HL-60/S4 (cell line): ENCODE results near the gene MARS1.

Experiments
- in situ Hi-C: fragments of 300-500 bp; cut with MboI; formaldehyde crosslinking; loops from 2 replicates; pipeline ENCODE4 v1.14.3; 2022; ENCODE audit warnings: low sequenced_read_pairs

MARS1 gene

DNA sequence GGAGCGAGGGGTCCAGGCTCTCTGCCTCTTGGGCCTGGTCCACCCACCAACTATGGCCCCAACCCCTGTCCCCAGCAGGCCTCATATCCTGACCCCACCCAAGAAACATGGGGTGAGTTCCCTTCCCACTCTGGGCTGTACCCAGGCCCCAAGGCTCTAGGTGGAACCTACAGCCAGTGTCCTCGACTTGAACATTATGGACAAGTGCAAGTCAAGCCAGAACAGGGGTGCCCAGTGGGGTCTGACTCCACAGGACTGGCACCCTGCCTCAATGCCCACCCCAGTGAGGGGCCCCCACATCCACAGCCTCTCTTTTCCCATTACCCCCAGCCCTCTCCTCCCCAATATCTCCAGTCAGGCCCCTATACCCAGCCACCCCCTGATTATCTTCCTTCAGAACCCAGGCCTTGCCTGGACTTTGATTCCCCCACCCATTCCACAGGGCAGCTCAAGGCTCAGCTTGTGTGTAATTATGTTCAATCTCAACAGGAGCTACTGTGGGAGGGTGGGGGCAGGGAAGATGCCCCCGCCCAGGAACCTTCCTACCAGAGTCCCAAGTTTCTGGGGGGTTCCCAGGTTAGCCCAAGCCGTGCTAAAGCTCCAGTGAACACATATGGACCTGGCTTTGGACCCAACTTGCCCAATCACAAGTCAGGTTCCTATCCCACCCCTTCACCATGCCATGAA lies 16.8 kb upstream of the MARS1 start:
- in situ Hi-C loops = no loop called here

DNA sequence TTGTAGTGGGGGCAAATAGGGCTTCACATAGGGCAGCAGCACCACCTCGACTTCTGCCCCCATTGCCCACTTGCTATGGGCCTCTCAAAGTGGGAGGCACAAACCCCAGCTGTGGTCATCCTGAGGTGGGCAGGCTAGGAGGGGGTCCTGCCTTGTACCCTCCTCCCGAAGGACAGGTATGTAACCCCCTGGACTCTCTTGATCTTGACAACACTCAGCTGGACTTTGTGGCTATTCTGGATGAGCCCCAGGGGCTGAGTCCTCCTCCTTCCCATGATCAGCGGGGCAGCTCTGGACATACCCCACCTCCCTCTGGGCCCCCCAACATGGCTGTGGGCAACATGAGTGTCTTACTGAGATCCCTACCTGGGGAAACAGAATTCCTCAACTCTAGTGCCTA lies 16.2 kb upstream of the MARS1 start:
- in situ Hi-C loops = no loop called here

DNA sequence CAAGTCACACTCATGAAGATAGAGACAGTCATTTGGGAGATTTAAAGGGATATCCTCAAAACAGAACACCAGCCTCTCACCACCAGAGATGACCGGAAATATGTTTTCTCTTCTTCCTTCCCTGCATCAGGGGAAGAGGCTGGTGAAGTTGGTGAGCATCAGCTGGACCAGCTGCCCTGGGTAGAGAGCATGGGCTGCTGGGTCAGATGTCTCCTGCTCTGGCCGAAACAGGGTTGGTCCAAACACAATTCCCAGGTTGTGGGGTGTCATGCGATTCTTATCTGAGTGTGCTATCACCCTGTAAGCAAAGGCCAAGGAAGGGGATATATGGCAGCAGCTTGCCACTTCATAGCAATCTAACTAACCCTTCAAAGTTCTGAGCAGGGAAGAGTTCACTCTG lies 15.5 kb upstream of the MARS1 start:
- in situ Hi-C loops = no loop called here

DNA sequence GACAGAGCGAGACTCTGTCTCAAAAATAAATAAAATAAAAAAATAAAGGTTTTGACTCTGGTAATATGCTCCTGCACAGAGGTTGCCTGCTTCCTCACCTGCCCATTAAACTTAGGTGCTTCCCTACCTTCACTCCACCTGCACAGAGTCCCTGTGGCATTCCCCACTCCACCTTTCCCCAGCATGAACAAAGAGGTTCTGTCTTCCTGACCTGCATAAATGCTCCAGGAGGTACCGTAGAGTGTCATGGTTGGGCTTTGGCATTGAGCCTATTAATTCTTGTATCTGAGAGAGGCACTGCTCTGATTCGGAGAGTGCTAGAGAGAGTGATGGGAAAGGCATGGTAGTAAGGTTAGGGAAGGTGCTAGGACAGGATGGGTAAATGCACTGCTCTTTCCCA lies 14.5 kb upstream of the MARS1 start:
- in situ Hi-C loops = no loop called here

GRCh38 chr12:57473886-57474285 lies 14.0 kb upstream of the MARS1 start:
- in situ Hi-C loops = no loop called here

DNA sequence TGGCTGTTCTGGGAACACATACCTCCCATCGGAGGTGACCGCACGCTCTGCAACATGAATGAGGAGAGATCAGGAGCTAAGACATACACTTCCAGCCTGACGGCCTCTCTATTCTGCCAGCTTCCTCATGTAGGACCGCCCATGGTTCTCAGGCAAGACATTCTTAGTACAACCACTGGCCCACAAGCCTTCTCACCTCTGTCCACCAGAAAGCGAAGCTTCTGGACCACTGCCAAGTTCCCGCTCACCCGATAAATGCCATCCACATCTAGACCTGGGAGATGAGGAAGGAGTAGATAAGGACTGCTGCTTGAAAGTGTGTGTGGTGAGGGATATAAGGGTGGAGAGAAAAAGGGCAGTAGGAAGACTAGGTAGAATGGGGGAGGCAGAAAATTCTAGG lies 13.4 kb upstream of the MARS1 start:
- in situ Hi-C loops = no loop called here

GRCh38 chr12:57474862-57475261 lies 13.0 kb upstream of the MARS1 start:
- in situ Hi-C loops = no loop called here

DNA sequence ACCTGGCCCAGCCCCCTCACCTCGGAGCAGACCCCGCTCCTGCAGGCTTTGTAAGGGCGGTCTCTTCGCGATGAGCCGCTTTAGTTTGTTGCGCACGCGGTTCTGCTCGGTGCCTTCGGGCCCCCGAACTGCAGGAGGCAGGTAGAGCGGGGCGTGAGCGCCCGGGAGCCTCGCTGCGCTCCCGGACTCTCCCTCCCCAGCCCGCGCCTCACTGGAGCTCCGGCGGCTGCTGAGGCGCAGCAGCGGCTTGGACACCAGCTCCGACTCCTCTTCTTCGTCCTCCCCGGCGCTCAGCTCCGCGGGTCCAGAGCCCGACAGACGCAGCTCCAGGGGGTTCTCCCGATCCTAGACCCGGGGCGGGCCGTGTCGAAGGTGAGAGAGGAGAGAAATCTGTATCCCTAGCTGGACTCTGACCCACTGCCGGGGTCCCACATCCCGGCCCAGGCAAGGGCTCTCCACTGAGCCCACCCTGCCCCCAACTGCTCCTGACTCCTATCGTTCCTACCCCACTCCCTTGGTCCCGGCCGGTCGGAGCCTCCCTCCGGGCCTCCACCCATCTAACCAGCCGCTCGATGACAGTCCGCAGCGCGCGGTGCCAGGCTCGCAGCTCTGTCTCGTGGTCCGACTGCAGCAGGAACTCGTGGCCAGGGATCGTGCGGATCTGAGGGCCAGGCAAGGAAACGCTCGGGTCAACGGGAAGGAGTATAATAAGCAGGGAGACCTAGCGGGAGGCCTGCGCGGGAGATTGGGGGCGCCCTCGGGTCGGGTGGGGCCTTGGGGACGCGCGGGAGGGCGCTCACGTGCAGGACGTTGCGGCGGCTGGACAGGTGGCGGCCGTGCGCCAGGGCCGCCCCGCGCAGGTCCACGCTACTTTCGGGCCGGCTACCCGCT lies 12.4 kb upstream of the MARS1 start:
- in situ Hi-C loops = no loop called here

DNA sequence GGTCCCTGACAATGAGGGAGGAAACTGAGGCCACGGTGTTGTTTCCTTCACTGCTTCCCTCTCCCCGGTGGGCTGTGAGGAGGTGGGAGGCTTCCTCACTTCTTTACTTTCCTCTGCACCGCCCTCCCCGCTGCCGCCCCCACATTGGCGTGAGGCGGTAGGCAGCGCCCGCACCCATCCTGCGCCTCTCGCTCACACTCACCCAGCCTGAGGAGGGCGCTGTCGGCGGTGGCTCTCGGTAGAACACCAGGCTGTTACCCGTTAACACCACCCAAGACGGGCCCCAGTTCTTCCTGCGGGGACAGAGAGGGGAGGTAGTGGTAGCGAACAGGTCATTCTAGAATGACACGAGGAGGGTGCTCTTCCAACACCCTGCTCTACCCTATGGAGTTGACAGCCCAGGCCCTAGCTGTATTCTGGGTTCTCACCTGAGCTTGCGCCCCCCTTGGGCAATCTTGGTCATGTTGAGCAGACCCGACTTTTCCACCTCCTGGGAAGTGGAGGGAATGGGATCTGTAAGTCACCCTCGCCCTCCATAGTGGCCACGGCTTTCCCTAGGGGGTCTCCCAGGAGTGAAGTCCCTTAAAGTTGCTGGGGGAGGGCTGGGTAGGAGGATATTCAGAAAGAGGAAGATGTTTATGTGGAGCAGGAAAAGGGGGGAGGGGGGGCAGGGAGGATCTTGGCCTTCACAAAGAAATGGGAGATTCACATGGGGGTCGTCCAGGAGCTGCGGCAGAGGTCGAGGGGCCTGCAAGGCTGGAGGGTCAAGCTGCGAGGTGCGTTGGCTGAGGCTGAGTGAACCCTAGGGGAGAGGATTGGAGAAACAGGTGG lies 11.5 kb upstream of the MARS1 start:
- in situ Hi-C loops = no loop called here

DNA sequence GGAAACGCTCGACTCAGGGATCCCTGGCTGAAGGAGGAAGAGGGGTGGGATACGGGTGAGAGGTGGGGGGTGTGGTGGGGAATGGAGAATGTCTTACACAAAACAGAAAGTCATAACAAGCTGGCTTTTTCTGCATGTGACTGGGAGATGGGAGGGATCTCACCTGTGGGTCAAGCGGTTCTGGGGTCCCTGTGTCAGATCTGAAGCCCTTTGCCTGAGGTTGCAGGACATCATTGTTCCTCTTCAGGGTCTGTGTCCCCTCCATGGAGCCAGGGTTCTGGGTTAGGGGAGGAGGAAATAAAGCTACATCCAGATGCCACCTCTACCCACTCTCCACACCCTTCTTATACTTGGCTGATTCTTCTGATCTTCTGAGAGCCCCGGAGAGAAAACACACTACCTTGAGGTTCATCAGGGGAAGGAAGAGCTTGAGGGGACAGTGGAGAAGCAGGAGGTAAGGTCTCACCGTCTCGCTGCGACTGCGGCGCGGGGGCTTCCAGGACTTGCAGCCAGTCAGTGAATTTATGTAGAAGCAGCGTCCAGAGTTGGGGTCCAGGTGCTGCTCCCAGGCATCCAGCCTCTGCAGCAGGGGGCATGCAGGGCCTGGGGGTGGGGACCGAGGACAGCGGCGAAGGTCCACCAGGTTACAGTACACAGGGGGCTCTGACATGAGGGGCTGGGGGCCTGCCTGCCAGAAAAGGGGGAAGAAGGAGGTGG lies 10.7 kb upstream of the MARS1 start:
- in situ Hi-C loops = no loop called here

DNA sequence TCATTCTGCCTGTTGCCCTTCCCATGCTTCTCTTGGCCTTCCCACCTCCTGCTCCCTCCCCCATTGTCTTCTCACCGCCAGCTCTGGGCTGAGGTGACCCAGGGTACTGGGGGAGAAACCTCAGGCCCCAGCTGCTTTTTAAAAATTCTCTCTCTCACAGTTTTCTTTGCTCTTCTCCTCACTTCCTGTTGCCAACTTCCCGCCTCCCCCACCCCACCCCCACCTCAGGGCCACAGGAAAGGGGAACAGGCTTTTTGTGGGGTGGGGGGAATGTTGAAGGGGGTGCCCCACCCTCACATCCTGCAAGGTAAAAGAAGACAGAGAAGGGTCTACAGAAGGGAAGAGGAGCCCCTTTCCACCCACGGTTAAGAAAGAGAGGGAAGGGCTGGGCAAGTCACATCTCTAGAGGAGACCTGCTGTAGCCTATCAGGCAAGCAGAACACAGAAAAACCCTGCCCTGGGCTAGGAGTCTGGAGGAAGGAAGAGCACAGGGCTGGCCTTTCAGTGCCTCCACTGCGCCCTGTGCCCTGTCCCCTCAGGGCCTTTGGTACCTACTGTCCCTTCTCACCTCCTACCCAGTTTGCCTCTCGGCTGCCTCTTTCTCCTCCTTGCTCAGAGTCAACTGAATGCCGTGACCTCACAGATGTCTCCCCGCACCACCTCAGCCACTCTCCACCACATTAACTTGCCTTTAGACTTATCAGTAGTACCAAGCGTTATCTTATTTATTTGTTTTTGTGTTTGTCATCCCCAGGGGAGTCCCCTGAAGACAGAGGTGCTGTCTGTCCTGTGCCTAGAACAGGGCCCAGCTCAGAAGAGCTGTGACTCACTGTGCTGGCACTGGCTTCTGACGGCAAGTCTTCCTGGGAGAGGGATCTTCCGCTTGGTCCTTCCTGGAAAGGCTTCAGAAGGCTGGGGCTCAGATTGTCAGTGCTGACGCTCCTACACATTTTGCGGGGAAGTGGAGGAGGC lies 9.9 kb upstream of the MARS1 start:
- in situ Hi-C loops = no loop called here

DNA sequence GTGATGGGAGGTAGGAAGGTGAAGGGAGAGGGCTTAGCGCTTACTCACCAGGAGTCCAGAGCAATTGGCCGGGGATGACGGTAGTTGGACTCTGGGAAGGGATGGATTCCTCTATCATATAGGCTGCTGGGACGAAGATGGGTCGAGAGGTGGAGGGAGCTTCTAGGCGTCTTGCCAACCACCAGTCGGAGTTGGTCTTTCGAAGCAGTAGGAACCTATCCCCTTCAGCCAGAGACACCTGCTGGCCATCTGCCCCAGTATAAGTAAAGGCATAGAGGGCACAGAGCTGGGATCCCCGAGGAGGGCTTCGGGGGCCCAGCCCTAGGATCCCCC lies 8.9 kb upstream of the MARS1 start:
- in situ Hi-C loops = no loop called here

DNA sequence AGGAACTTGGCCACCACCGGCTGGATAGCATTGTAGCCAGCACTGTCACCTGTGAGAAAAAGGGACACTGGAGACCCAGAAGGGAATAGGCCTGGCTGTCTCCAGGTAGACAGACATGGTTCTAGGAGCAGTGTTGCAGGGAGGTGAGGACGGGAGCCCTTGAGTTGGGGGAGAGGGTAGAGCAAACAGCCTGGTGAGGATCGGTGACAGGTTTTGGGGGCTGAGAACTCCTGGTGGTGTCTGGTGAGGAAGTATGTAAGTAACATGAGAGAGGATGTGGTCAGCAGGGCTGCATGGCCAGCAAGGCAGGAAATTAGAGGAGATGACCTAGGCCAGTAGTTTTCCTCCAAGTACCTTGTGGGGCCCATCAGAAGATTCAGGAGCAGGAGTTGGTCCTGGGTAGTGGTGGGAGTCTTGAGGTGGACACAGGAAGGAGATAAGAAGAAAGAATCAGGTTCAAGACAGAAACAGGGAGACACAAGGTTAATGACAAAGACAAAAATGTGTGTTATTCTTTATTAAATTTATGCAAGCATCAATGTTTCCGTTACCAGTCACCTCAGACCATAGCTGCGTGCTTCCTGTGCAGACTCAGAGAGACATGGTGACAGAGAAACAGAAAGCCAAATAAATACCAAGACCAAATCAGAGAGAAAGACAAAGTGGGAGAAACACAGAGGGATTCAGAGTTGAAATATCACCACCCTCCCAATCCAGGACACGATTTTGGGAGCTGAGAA lies 8.3 kb upstream of the MARS1 start, which contains the start of gene ARHGAP9:
ARHGAP9 (minus strand) TSS at position 491 of the 740 bp plus-strand sequence; CDS start at position 31, 460 bp downstream.
- in situ Hi-C loops = no loop called here

DNA sequence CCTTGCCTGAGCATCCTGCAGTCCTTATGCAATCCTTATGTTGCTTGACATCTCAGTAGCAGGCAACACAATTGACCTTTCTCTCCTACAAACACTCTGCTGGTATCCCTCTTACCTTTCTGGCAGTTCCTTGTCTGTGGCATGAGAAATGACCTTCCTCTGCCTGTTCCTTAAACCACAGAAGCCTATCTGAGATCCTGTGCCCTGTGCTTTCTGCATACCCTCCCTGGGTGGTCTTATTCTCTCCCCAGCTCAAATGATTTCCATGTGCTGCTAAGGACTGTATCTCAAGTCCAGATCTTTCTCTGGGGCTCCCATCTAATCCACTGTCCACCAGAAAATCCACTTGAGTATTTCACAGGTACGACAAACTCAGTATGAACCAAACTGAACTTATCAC lies 6.2 kb upstream of the MARS1 start:
- in situ Hi-C loops = no loop called here

GRCh38 chr12:57483466-57483865 lies 4.4 kb upstream of the MARS1 start:
- in situ Hi-C loops = no loop called here

- in situ Hi-C loops = no loop called here
Measured at GRCh38 chr12:57485695-57486094, 2.2 kb upstream of the MARS1 start.

DNA sequence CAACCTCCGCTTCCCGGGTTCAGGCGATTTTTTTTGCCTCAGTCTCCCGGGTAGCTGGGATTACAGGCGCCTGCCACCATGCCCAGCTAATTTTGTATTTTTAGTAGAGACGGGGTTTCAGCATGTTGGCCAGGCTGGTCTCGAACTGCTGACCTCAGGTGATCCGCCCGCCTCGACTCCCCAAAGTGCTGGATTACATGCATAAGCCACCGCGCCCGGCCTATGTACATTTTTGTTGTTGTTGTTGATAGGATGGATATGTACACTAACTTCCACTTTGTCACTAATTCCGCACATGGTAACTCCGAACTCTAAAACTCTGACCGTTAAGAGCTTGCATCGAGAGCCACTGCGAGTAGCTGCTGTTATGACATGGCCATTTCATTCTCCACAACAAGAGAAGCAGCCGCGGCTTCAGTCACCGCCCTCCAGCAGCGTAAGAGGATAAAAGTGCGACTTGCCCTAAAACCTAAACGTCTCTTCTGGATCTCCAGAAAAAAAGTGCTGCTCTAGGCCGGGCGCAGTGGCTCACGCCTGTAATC lies 742 bp upstream of the MARS1 start:
- in situ Hi-C loops = no loop called here

DNA sequence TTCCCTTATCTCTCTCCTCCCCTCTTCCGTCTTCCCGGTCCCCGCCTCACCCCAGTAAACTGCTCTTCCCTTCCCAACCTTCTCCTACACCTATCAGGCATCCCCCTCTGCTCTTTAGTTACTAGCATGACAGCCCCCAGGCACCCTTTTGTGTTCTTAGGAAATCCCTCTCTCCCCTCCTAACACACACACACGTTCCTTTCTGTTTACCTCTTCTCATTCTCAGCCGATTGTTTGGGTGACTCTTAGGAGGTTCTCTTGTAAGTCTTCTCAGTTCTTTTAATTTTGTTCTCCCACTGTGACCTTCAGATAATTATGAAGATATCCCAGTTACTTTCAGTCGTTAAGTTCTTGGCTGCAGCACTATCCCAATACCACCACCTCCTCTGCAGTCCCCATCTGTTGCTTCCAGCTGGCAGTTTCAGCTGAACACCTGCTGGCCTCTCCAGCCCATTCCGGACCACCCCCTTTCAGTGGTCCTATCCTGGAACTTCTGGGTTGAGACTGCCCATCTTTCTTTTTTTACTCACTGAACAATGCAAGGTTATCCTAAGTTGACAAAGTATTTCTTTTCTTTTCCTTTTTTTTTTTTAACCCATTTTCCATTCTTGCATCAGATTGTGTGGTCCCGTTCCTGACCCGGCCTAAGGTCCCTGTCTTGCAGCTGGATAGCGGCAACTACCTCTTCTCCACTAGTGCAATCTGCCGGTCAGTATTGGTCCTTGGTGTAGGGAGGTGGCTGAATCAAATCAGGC lies 711 bp downstream of the MARS1 start:
- in situ Hi-C loops = no loop called here
